HEK293 (cell line): ENCODE results near the gene POLN.
A peak's percentile ranks its signal among the peaks of the same experiment; 100 is the strongest.

ENCODE experiments used
- CTCF ChIA-PET: fragments of 350-600 bp; formaldehyde crosslinking; extraction: SDS; loops from one replicate; lab custom pipeline; 2021; ENCODE audit warnings: antibody characterized with exemption; lab: Yijun Ruan, JAX
- POLR2A ChIA-PET: fragments of 300-600 bp; formaldehyde crosslinking; extraction: SDS; loops from one replicate; lab custom pipeline; 2020; ENCODE audit warnings: antibody characterized with exemption, inconsistent platforms; lab: Yijun Ruan, JAX
- H3K27ac ChIP-seq: fragments of 200-500 bp; sonication (Bioruptor generic); 2 replicates; pipeline ENCODE4 v1.5.1; 2014; ENCODE audit warnings: low read depth, low read length, control low read depth, inconsistent platforms; ENCODE audit errors: extremely low read depth
- H3K36me3 ChIP-seq, 2 experiments: fragments of 200-500 bp in 1 of 2; sonication (Bioruptor generic) in 1 of 2; 1 replicate in 1 of 2; 2 replicates in 1 of 2; pipeline ENCODE4 v1.5.1; 2014 to 2017; ENCODE audit warnings: inconsistent platforms in 2 of 2, low read length in 2 of 2; ENCODE audit not compliant: control insufficient read depth in 2 of 2, insufficient read depth in 1 of 2
- H3K4me1 ChIP-seq: fragments of 200-500 bp; sonication (Bioruptor generic); 2 replicates; pipeline ENCODE4 v1.5.1; 2014; ENCODE audit warnings: mild to moderate bottlenecking, low read length, inconsistent platforms; ENCODE audit not compliant: control insufficient read depth, insufficient read depth
- H3K4me3 ChIP-seq: 2 replicates; pipeline ENCODE4 v1.5.1; 2011; ENCODE audit warnings: low read depth, mild to moderate bottlenecking, control low read depth, low read length, moderate library complexity
- H3K9me3 ChIP-seq: fragments of 200-500 bp; sonication (Bioruptor generic); 2 replicates; pipeline ENCODE4 v1.5.1; 2014; ENCODE audit warnings: low read depth, low read length, inconsistent platforms; ENCODE audit not compliant: control insufficient read depth, insufficient read depth
- FEZF1 ChIP-seq: fragments of 450-650 bp; formaldehyde crosslinking; IDR thresholded peaks from 2 replicates; pipeline ENCODE4 v1.5.1; 2016; ENCODE audit warnings: missing biosample characterization, missing genetic modification characterization
- GFI1B ChIP-seq: fragments of 450-650 bp; formaldehyde crosslinking; IDR thresholded peaks from 2 replicates; pipeline ENCODE4 v1.5.1; 2016; ENCODE audit warnings: missing biosample characterization, missing genetic modification characterization
- SCRT1 ChIP-seq: fragments of 450-650 bp; formaldehyde crosslinking; IDR thresholded peaks from 2 replicates; pipeline ENCODE4 v1.5.1; 2016; ENCODE audit warnings: missing biosample characterization, missing genetic modification characterization, borderline replicate concordance
- SP7 ChIP-seq: fragments of 450-650 bp; formaldehyde crosslinking; IDR thresholded peaks from 2 replicates; pipeline ENCODE4 v1.5.1; 2016; ENCODE audit warnings: missing biosample characterization, missing genetic modification characterization
- YY1 ChIP-seq: fragments of 450-650 bp; formaldehyde crosslinking; IDR thresholded peaks from 2 replicates; pipeline ENCODE4 v1.5.1; 2018; ENCODE audit warnings: missing biosample characterization, missing genetic modification characterization
- ZNF132 ChIP-seq: fragments of 450-650 bp; formaldehyde crosslinking; IDR thresholded peaks from 2 replicates; pipeline ENCODE4 v1.5.1; 2017; ENCODE audit warnings: missing biosample characterization, missing genetic modification characterization, borderline replicate concordance
- ZNF169 ChIP-seq: fragments of 450-650 bp; formaldehyde crosslinking; IDR thresholded peaks from 2 replicates; pipeline ENCODE4 v1.5.1; 2016; ENCODE audit warnings: missing biosample characterization, missing genetic modification characterization
- ZNF324 ChIP-seq: fragments of 450-650 bp; formaldehyde crosslinking; IDR thresholded peaks from 2 replicates; pipeline ENCODE4 v1.5.1; 2016; ENCODE audit warnings: missing biosample characterization, missing genetic modification characterization
- ZNF658 ChIP-seq: fragments of 450-650 bp; formaldehyde crosslinking; IDR thresholded peaks from 2 replicates; pipeline ENCODE4; 2016; ENCODE audit warnings: missing biosample characterization, missing genetic modification characterization
- ZNF785 ChIP-seq: fragments of 450-650 bp; formaldehyde crosslinking; IDR thresholded peaks from 2 replicates; pipeline ENCODE4 v1.5.1; 2016; ENCODE audit warnings: missing biosample characterization, missing genetic modification characterization
- ZSCAN30 ChIP-seq: fragments of 450-650 bp; IDR thresholded peaks from 2 replicates; pipeline ENCODE4 v1.5.1; 2018; ENCODE audit warnings: missing biosample characterization, mild to moderate bottlenecking, missing genetic modification characterization, moderate library complexity
- TF ChIP-seq, protein P1 (sequence below): sonication (generic); formaldehyde crosslinking; IDR thresholded peaks from 2 replicates; pipeline ENCODE4 v1.8.1; 2022; ENCODE audit warnings: mild to moderate bottlenecking, moderate library complexity, missing genetic modification reagents
- TF ChIP-seq, protein P2 (sequence below): fragments of 450-650 bp; formaldehyde crosslinking; IDR thresholded peaks from 2 replicates; pipeline ENCODE4 v1.5.1; 2016; ENCODE audit warnings: missing biosample characterization, missing genetic modification characterization
- TF ChIP-seq, protein P3 (sequence below): fragments of 450-650 bp; formaldehyde crosslinking; IDR thresholded peaks from 2 replicates; pipeline ENCODE4 v1.5.1; 2016; ENCODE audit warnings: missing biosample characterization, missing genetic modification characterization
- TF ChIP-seq, protein P4 (sequence below): IDR thresholded peaks from 2 replicates; pipeline ENCODE4 v1.6.1; 2011; ENCODE audit warnings: mild to moderate bottlenecking, low read depth, low read length, borderline replicate concordance
- TF ChIP-seq, protein P5 (sequence below): fragments of 450-650 bp; formaldehyde crosslinking; IDR thresholded peaks from 2 replicates; pipeline ENCODE4 v1.5.1; 2017; ENCODE audit warnings: missing biosample characterization, missing genetic modification characterization
- TF ChIP-seq, protein P6 (sequence below): fragments of 450-650 bp; formaldehyde crosslinking; IDR thresholded peaks from 2 replicates; pipeline ENCODE4 v1.5.1; 2016; ENCODE audit warnings: missing biosample characterization, missing genetic modification characterization
- TF ChIP-seq, protein P7 (sequence below): fragments of 450-650 bp; IDR thresholded peaks from 2 replicates; pipeline ENCODE4 v1.5.1; 2018; ENCODE audit warnings: missing biosample characterization, mild to moderate bottlenecking, missing genetic modification characterization

The POLN gene

DNA sequence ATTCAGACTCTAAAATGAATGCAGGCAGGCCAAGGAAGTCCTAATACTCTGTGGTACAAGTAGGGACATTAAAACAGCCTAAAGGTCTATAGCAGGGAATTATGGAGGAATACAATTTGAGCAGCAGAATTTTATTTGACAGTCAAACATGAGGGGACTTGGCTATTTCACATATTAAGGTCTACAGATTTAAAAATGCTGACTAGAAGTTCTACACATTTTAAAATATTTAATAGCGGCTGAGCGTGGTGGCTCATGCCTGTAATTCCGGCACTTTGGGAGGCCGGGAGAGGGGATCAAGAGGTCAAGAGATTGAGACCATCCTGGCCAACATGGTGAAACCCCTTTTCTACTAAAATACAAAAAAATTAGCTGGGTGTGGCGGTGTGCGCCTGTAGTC, 10.8 kb downstream of the POLN start:
- ChIA-PET POLR2A (interaction anchor here (0.7 kb wide), 1 partner anchor 8 kb away, joined by 3 read pairs; no protein-coding TSS in a partner anchor), CTCF (interaction anchor here (0.5 to 2.3 kb wide), 2 partner anchors 11 to 19 kb away, joined by 3 to 13 read pairs; no protein-coding TSS in a partner anchor)
- Histone ChIP-seq H3K27ac (no peak overlapping the region), H3K9me3 (no peaks in the 10 kb centered on the region), H3K36me3 (peaks cover 9 to 54% of the 10 kb centered on the region in 2 experiments), H3K4me3 (no peak overlapping the region), H3K4me1 (no peaks in the 10 kb centered on the region)
- TF ChIP-seq ZNF132 (tag by site-specific recombination) (no peak), ZNF658 (no peak), ZNF785 (tag by site-specific recombination) (no peak), YY1 (no peak), SP7 (no peak), ZNF324 (no peak)
- TF ChIP-seq, protein P1, sequence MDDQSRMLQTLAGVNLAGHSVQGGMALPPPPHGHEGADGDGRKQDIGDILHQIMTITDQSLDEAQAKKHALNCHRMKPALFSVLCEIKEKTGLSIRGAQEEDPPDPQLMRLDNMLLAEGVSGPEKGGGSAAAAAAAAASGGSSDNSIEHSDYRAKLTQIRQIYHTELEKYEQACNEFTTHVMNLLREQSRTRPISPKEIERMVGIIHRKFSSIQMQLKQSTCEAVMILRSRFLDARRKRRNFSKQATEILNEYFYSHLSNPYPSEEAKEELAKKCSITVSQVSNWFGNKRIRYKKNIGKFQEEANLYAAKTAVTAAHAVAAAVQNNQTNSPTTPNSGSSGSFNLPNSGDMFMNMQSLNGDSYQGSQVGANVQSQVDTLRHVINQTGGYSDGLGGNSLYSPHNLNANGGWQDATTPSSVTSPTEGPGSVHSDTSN (CRISPR knock-in tag), result no peak
- TF ChIP-seq, protein P2, sequence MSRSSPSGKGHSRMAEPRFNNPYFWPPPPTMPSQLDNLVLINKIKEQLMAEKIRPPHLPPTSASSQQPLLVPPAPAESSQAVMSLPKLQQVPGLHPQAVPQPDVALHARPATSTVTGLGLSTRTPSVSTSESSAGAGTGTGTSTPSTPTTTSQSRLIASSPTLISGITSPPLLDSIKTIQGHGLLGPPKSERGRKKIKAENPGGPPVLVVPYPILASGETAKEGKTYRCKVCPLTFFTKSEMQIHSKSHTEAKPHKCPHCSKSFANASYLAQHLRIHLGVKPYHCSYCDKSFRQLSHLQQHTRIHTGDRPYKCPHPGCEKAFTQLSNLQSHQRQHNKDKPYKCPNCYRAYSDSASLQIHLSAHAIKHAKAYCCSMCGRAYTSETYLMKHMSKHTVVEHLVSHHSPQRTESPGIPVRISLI, result no peak
- TF ChIP-seq, protein P3, sequence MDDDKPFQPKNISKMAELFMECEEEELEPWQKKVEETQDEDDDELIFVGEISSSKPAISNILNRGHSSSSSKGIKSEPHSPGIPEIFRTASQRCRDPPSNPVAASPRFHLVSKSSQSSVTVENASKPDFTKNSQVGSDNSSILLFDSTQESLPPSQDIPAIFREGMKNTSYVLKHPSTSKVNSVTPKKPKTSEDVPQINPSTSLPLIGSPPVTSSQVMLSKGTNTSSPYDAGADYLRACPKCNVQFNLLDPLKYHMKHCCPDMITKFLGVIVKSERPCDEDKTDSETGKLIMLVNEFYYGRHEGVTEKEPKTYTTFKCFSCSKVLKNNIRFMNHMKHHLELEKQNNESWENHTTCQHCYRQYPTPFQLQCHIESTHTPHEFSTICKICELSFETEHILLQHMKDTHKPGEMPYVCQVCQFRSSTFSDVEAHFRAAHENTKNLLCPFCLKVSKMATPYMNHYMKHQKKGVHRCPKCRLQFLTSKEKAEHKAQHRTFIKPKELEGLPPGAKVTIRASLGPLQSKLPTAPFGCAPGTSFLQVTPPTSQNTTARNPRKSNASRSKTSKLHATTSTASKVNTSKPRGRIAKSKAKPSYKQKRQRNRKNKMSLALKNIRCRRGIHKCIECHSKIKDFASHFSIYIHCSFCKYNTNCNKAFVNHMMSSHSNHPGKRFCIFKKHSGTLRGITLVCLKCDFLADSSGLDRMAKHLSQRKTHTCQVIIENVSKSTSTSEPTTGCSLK (tag by site-specific recombination), result no peak

DNA sequence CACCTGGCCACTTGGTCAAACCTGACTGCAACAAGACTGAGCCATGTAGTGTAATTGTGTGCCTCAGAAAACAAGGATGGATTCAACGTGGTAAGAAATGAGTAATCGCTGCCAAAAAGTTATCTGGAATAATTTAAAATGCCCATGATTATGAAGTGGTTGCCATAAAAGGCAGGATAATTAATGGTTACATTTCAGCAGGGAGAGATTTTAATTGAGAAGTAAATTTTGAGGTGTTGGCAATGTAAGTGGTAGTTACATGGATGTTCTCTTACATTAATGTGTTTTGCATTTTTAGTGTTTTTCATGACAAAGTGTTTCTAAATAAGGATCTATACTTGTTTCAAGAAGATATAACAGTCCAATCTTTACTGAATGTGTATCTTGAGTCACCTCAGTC, 15.7 kb downstream of the POLN start:
- TF ChIP-seq FEZF1 (tag by site-specific recombination), result 0 out of 2 replicates have a peak, but pooled peaks have one; percentile 13
- TF ChIP-seq, protein P4, sequence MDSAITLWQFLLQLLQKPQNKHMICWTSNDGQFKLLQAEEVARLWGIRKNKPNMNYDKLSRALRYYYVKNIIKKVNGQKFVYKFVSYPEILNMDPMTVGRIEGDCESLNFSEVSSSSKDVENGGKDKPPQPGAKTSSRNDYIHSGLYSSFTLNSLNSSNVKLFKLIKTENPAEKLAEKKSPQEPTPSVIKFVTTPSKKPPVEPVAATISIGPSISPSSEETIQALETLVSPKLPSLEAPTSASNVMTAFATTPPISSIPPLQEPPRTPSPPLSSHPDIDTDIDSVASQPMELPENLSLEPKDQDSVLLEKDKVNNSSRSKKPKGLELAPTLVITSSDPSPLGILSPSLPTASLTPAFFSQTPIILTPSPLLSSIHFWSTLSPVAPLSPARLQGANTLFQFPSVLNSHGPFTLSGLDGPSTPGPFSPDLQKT, result no peak
- TF ChIP-seq SP7, result peak; percentile 99
- TF ChIP-seq, protein P5, sequence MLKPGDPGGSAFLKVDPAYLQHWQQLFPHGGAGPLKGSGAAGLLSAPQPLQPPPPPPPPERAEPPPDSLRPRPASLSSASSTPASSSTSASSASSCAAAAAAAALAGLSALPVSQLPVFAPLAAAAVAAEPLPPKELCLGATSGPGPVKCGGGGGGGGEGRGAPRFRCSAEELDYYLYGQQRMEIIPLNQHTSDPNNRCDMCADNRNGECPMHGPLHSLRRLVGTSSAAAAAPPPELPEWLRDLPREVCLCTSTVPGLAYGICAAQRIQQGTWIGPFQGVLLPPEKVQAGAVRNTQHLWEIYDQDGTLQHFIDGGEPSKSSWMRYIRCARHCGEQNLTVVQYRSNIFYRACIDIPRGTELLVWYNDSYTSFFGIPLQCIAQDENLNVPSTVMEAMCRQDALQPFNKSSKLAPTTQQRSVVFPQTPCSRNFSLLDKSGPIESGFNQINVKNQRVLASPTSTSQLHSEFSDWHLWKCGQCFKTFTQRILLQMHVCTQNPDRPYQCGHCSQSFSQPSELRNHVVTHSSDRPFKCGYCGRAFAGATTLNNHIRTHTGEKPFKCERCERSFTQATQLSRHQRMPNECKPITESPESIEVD (tag by site-specific recombination), result peak; percentile 43; the same call in 1 of the 2 replicates
- no peak for TF ChIP-seq ZSCAN30 (tag by site-specific recombination)
- ChIA-PET POLR2A (no interaction called here), CTCF (interaction anchor here (1.0 kb wide), 1 partner anchor 231 kb away, joined by 6 read pairs; no protein-coding TSS in a partner anchor)
- Histone ChIP-seq H3K27ac (no peak overlapping the region), H3K4me3 (no peak overlapping the region), H3K9me3 (no peaks in the 10 kb centered on the region), H3K36me3 (peaks cover 0 to 51% of the 10 kb centered on the region in 2 experiments; a peak in 2 of 3 replicates), H3K4me1 (no peaks in the 10 kb centered on the region)

DNA sequence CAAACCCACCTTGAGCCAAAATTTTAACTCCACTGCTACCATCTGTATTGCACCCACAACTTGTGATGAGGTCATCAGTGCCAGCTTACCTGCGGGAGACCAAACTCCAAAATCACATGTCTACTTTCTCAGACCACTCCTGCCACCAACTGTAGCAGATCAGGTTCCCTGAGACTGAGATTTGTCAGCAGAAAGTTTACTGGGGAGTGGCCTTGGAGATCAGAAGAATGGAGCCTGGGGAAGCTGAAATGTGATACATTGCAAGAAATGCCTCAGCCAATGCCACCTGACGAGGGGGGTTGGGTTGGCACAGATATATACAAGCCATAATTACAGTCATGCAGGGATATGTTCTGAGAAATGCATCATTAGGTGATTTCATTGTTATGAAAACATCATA, 19.1 kb downstream of the POLN start:
- ChIA-PET CTCF (interaction anchor here (0.7 kb wide), 1 partner anchor 22 kb away, joined by 3 read pairs; no protein-coding TSS in a partner anchor), POLR2A (no interaction called here)
- H3K36me3 ChIP-seq, result peaks cover 0 to 47% of the 10 kb centered on the region in 2 experiments; a peak in 1 of 3 replicates
- no peaks in the 10 kb centered on the region for H3K9me3 ChIP-seq
- H3K27ac ChIP-seq, result no peak overlapping the region
- no peaks in the 10 kb centered on the region for H3K4me1 ChIP-seq
- no peak overlapping the region for H3K4me3 ChIP-seq
- TF ChIP-seq SCRT1 (tag by site-specific recombination) (0 out of 2 replicates have a peak, but pooled peaks have one; percentile 37), GFI1B (tag by site-specific recombination) (0 out of 2 replicates have a peak, but pooled peaks have one; percentile 48), ZNF169 (no peak)
- TF ChIP-seq, protein P6, sequence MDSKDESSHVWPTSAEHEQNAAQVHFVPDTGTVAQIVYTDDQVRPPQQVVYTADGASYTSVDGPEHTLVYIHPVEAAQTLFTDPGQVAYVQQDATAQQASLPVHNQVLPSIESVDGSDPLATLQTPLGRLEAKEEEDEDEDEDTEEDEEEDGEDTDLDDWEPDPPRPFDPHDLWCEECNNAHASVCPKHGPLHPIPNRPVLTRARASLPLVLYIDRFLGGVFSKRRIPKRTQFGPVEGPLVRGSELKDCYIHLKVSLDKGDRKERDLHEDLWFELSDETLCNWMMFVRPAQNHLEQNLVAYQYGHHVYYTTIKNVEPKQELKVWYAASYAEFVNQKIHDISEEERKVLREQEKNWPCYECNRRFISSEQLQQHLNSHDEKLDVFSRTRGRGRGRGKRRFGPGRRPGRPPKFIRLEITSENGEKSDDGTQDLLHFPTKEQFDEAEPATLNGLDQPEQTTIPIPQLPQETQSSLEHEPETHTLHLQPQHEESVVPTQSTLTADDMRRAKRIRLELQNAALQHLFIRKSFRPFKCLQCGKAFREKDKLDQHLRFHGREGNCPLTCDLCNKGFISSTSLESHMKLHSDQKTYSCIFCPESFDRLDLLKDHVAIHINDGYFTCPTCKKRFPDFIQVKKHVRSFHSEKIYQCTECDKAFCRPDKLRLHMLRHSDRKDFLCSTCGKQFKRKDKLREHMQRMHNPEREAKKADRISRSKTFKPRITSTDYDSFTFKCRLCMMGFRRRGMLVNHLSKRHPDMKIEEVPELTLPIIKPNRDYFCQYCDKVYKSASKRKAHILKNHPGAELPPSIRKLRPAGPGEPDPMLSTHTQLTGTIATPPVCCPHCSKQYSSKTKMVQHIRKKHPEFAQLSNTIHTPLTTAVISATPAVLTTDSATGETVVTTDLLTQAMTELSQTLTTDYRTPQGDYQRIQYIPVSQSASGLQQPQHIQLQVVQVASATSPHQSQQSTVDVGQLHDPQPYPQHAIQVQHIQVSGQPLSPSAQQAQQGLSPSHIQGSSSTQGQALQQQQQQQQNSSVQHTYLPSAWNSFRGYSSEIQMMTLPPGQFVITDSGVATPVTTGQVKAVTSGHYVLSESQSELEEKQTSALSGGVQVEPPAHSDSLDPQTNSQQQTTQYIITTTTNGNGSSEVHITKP (tag by site-specific recombination), result peak; percentile 33; the same call in 1 of the 2 replicates
- TF ChIP-seq, protein P7, sequence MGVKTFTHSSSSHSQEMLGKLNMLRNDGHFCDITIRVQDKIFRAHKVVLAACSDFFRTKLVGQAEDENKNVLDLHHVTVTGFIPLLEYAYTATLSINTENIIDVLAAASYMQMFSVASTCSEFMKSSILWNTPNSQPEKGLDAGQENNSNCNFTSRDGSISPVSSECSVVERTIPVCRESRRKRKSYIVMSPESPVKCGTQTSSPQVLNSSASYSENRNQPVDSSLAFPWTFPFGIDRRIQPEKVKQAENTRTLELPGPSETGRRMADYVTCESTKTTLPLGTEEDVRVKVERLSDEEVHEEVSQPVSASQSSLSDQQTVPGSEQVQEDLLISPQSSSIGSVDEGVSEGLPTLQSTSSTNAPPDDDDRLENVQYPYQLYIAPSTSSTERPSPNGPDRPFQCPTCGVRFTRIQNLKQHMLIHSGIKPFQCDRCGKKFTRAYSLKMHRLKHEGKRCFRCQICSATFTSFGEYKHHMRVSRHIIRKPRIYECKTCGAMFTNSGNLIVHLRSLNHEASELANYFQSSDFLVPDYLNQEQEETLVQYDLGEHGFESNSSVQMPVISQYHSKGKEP (tag by site-specific recombination), result peak; percentile 85
